Caco-2 (cell line): ENCODE data around the gene NPBWR2. TPM values are rescaled to one million over a fixed set of nuclear protein-coding genes. Genes with fewer than 3 reads are reported as not detected.
"Not testable (repeated sequence)": the region's sequence is repeated elsewhere in the genome, so short reads cannot be mapped to it uniquely, and the experiment has no call there.

Experiments used
- BruUV-seq: library from RNA; stranded (reverse); fragments of 400-500 nt; replicated peaks from 2 replicates; lab custom pipeline; 2021; lab: Mats Ljungman, UMichigan
- CTCF ChIA-PET: fragments of 300-600 bp; sonication (Branson Sonifier 250); formaldehyde crosslinking; loops from one replicate; lab custom pipeline; 2022; ENCODE audit warnings: antibody characterized with exemption; lab: Charles Lee
- POLR2A ChIA-PET: fragments of 300-600 bp; sonication (Branson Sonifier 250); formaldehyde crosslinking; loops from one replicate; lab custom pipeline; 2022; ENCODE audit warnings: antibody characterized with exemption; lab: Charles Lee
- DNase-seq, 2 experiments: peaks; one replicate each; pipeline versions ENCODE4 v3.0.0 to v3.0.0-alpha.2; 2020 to 2022
- H3K27me3 ChIP-seq: replicated peaks from 2 replicates; pipeline ENCODE4 v1.6.0; 2011; ENCODE audit warnings: low read length; ENCODE audit not compliant: control insufficient read depth, insufficient read depth
- H3K36me3 ChIP-seq: 2 replicates; pipeline ENCODE4 v1.5.1; 2011; ENCODE audit warnings: low read length; ENCODE audit not compliant: control insufficient read depth, insufficient read depth
- H3K4me1 ChIP-seq: fragments of 250-450 bp; sonication (Bioruptor Pico); 2 replicates; pipeline ENCODE4 v1.5.1; 2020; ENCODE audit warnings: mild to moderate bottlenecking
- H3K4me3 ChIP-seq: 2 replicates; pipeline ENCODE4 v1.5.1; 2011; ENCODE audit warnings: low read depth, mild to moderate bottlenecking, control low read depth, low read length
- H3K9me3 ChIP-seq: fragments of 250-450 bp; sonication (Bioruptor Pico); 2 replicates; pipeline ENCODE4 v1.5.1; 2020; ENCODE audit warnings: mild to moderate bottlenecking, moderate library complexity
- H3K27ac Mint-ChIP-seq: one replicate; pipeline ENCODE4 v1.8.0; 2022; ENCODE audit warnings: mixed read lengths; ENCODE audit not compliant: unreplicated experiment
- H3K27me3 Mint-ChIP-seq: one replicate; pipeline ENCODE4 v1.8.0; 2022; ENCODE audit warnings: mixed read lengths; ENCODE audit not compliant: insufficient read depth, unreplicated experiment
- H3K36me3 Mint-ChIP-seq: one replicate; pipeline ENCODE4 v1.8.0; 2022; ENCODE audit warnings: mild to moderate bottlenecking, mixed read lengths; ENCODE audit not compliant: insufficient read depth, unreplicated experiment
- H3K4me1 Mint-ChIP-seq: one replicate; pipeline ENCODE4 v1.8.0; 2022; ENCODE audit warnings: low read depth, mixed read lengths; ENCODE audit not compliant: unreplicated experiment
- H3K4me3 Mint-ChIP-seq: one replicate; pipeline ENCODE4 v1.8.0; 2022; ENCODE audit warnings: mild to moderate bottlenecking, moderate library complexity, mixed read lengths; ENCODE audit not compliant: unreplicated experiment
- H3K9me3 Mint-ChIP-seq: one replicate; pipeline ENCODE4 v1.8.0; 2022; ENCODE audit warnings: mixed read lengths; ENCODE audit not compliant: unreplicated experiment
- intact Hi-C: fragments of 100-400 bp; cut with micrococcal nuclease; formaldehyde crosslinking; loops from one replicate; pipeline ENCODE4 v1.10.0; 2022; ENCODE audit not compliant: unreplicated experiment
- total RNA-seq: library from RNA; stranded (reverse); gene quantifications from 2 replicates; pipeline ENCODE4 v1.2.3, GENCODE V29; 2022
- TF ChIP-seq, protein P1 (sequence below), 2 experiments: fragments of 200-600 bp in 1 of 2; IDR thresholded peaks; 1 replicate in 1 of 2; 2 replicates in 1 of 2; pipeline versions ENCODE4 v1.5.1 to v1.8.0; 2011 to 2022; ENCODE audit warnings: antibody characterized with exemption in 1 of 2, control low read depth in 1 of 2, inconsistent platforms in 1 of 2, low read depth in 1 of 2, low read length in 1 of 2, mild to moderate bottlenecking in 1 of 2, moderate library complexity in 1 of 2; ENCODE audit not compliant: insufficient read depth in 1 of 2, severe bottlenecking in 1 of 2, unreplicated experiment in 1 of 2

NPBWR2 gene
- total RNA-seq, 1 experiment from 2014 or later: not detected

DNA sequence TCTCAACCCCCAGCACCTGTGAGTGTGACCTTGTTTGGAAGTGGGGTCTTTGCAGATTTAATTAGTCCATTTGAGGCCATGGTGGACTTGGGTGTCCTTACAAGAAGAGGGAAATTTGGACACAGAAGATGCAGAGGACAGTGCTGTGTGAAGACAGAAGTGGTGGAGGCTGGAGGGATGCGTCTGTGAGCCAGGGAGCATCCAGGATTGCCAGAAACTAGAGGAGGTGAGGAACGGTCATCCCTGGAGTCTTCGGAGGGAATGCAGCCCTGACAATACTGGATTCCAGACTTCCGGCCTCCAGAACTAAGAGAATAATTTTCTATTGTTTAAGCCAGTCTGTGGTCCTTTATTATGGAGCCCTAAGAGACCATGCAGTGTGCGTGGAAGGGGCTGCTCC lies 22.9 kb upstream of the NPBWR2 start:
- H3K36me3 Mint-ChIP-seq: no peaks in the 10 kb centered on the region
- CTCF ChIA-PET: no interaction called here
- no peaks in the 10 kb centered on the region for H3K9me3 Mint-ChIP-seq
- 0 out of 2 replicates have a peak, but pooled peaks cover 1% of the 10 kb centered on the region for H3K27me3 ChIP-seq
- H3K4me1 ChIP-seq: no peaks in the 10 kb centered on the region
- no peaks in the 10 kb centered on the region for H3K36me3 ChIP-seq
- POLR2A ChIA-PET: no interaction called here
- H3K27ac Mint-ChIP-seq: no peak overlapping the region
- no peaks in the 10 kb centered on the region for H3K4me1 Mint-ChIP-seq
- intact Hi-C loops: no loop called here
- no TSS peak for BruUV-seq
- DNase-seq: peak in 1 of 2 experiments; percentile 36
- H3K9me3 ChIP-seq: peaks cover 9% of the 10 kb centered on the region
- no peak overlapping the region for H3K4me3 Mint-ChIP-seq
- H3K4me3 ChIP-seq: no peak overlapping the region
- TF ChIP-seq, protein P1, sequence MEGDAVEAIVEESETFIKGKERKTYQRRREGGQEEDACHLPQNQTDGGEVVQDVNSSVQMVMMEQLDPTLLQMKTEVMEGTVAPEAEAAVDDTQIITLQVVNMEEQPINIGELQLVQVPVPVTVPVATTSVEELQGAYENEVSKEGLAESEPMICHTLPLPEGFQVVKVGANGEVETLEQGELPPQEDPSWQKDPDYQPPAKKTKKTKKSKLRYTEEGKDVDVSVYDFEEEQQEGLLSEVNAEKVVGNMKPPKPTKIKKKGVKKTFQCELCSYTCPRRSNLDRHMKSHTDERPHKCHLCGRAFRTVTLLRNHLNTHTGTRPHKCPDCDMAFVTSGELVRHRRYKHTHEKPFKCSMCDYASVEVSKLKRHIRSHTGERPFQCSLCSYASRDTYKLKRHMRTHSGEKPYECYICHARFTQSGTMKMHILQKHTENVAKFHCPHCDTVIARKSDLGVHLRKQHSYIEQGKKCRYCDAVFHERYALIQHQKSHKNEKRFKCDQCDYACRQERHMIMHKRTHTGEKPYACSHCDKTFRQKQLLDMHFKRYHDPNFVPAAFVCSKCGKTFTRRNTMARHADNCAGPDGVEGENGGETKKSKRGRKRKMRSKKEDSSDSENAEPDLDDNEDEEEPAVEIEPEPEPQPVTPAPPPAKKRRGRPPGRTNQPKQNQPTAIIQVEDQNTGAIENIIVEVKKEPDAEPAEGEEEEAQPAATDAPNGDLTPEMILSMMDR (IDR thresholded peaks at IDR 0.05; ENCODE audit: insufficient read depth in 1 of 2, low read depth in 1 of 2, low read length in 1 of 2, severe bottlenecking in 1 of 2, unreplicated experiment in 1 of 2): no peak
- H3K27me3 Mint-ChIP-seq: peaks cover 8% of the 10 kb centered on the region

DNA sequence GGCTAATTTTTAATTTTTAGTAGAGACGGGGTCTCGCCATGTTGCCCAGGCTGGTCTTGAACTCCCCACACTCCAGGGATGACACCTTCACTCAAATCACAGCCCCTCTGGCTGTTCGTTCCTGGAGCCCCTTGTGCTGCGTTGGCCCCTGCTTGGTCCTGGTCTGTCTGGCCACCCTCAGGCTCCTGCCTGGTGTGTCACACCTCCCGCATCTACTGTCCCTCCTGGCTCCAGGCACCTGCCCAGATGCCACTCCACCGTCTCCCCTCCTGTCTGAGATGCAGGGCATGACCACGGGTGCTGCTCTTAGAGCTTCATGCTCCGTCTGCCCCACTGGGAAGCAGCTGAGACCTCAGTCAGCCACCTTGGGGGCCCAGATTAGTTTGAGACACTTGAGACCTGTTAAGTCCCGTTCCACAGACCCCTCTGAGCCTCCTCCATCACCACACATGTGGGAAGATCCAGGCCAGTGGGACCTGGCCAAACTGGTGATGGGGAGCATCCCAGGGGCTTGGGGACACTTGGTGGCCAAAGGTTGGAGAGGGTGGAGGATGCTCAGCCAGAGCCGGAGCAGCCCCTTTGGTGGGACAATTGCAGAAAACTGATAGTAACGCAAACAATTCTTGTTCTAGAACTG lies 21.9 kb upstream of the NPBWR2 start:
- Histone ChIP-seq H3K9me3 (peaks cover 9% of the 10 kb centered on the region), H3K27me3 (0 out of 2 replicates have a peak, but pooled peaks cover 1% of the 10 kb centered on the region), H3K36me3 (no peaks in the 10 kb centered on the region), H3K4me1 (no peaks in the 10 kb centered on the region), H3K4me3 (no peak overlapping the region)
- Mint-ChIP-seq H3K4me1 (no peaks in the 10 kb centered on the region), H3K27me3 (peaks cover 8% of the 10 kb centered on the region), H3K4me3 (no peak overlapping the region), H3K9me3 (no peaks in the 10 kb centered on the region), H3K36me3 (no peaks in the 10 kb centered on the region), H3K27ac (no peak overlapping the region)
- BruUV-seq: no TSS peak
- peak in 1 of 2 experiments; percentile 41 for DNase-seq
- TF ChIP-seq, protein P1 (IDR thresholded peaks at IDR 0.05; ENCODE audit: insufficient read depth in 1 of 2, low read depth in 1 of 2, low read length in 1 of 2, severe bottlenecking in 1 of 2, unreplicated experiment in 1 of 2): no peak
- intact Hi-C loops: no loop called here
- CTCF ChIA-PET: interaction anchor here (0.6 kb wide), 1 partner anchor 43 kb away, joined by 6 read pairs; no protein-coding TSS in a partner anchor
- POLR2A ChIA-PET: no interaction called here

DNA sequence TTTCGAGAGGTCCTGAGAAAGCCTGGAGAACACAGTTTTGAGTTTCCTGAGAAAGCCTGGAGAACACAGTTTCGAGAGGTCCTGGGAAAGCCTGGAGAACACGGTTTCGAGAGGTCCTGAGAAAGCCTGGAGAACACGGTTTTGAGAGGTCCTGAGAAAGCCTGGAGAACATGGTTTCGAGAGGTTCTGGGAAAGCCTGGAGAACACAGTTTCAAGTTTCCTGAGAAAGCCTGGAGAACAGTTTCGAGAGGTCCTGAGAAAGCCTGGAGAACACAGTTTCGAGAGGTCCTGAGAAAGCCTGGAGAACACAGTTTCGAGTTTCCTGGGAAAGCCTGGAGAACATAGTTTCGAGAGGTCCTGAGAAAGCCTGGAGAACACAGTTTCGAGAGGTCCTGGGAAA lies 16.2 kb upstream of the NPBWR2 start:
- H3K27ac Mint-ChIP-seq, H3K4me3 ChIP-seq, H3K36me3 Mint-ChIP-seq, H3K27me3 ChIP-seq, H3K9me3 Mint-ChIP-seq, H3K9me3 ChIP-seq, H3K4me3 Mint-ChIP-seq, CTCF ChIA-PET, H3K4me1 Mint-ChIP-seq, H3K4me1 ChIP-seq, POLR2A ChIA-PET, H3K36me3 ChIP-seq, BruUV-seq: not testable (repeated sequence)
- DNase-seq: peak in 1 of 2 experiments; percentile 17
- intact Hi-C loops: loop anchor here (5.0 kb wide), 1 partner anchor 99 kb away; no protein-coding TSS in a partner anchor
- H3K27me3 Mint-ChIP-seq: peaks cover 17% of the 10 kb centered on the region

DNA sequence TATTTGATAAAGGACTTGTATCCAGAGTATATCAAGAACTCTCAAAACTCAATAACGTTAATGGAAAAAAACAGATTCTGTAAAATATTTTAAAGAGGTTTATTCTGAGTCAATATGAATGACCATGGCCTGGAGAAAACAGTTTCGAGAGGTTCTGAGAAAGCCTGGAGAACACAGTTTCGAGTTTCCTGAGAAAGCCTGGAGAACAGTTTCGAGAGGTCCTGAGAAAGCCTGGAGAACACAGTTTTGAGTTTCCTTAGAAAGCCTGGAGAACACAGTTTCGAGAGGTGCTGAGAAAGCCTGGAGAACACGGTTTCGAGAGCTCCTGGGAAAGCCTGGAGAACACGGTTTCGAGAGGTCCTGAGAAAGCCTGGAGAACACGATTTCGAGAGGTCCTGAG lies 15.6 kb upstream of the NPBWR2 start:
- POLR2A ChIA-PET: not testable (repeated sequence)
- CTCF ChIA-PET: interaction anchor here (4.1 kb wide), 1 partner anchor 84 kb away, joined by 51 read pairs; no protein-coding TSS in a partner anchor
- intact Hi-C loops: loop anchor here (5.0 kb wide), 1 partner anchor 99 kb away; no protein-coding TSS in a partner anchor

More for the DNA sequence above, 15.6 kb upstream of the NPBWR2 start:
- not testable (repeated sequence) for H3K4me3 Mint-ChIP-seq, H3K36me3 Mint-ChIP-seq, H3K9me3 ChIP-seq, H3K36me3 ChIP-seq, H3K27ac Mint-ChIP-seq, H3K27me3 ChIP-seq, H3K4me1 ChIP-seq, H3K4me1 Mint-ChIP-seq, BruUV-seq, H3K4me3 ChIP-seq, H3K9me3 Mint-ChIP-seq
- H3K27me3 Mint-ChIP-seq: peaks cover 14% of the 10 kb centered on the region
- peak in 1 of 2 experiments; percentile 5 for DNase-seq
